Neural cell (in vitro differentiated cells): ENCODE results near the gene HSDL2. TPM values are rescaled to one million over a fixed set of nuclear protein-coding genes. Genes with fewer than 3 reads are reported as not detected.

Experiments used
- H2AFZ ChIP-seq: fragments of 200-600, 300-800 bp; sonication (generic), shearing (Covaris generic); 2 replicates; pipeline ENCODE4 v1.6.0; 2014; ENCODE audit warnings: low read depth, mild to moderate bottlenecking, antibody characterized with exemption, low read length, moderate library complexity
- H3F3A ChIP-seq: fragments of 200-600 bp; shearing (Covaris generic); 2 replicates; pipeline ENCODE4 v1.6.1; 2016; ENCODE audit warnings: mild to moderate bottlenecking, moderate library complexity, mixed read lengths, antibody characterized with exemption, low read length; ENCODE audit not compliant: insufficient read depth, poor library complexity, severe bottlenecking
- H3K27ac ChIP-seq: fragments of 200-600, 300-800 bp; sonication (generic), shearing (Covaris generic); 2 replicates; pipeline ENCODE4 v1.5.1; 2014; ENCODE audit warnings: mild to moderate bottlenecking, low read length, moderate library complexity
- H3K27me3 ChIP-seq: fragments of 300-800, 200-600 bp; sonication (generic), shearing (Covaris generic); 2 replicates; pipeline ENCODE4 v1.6.0; 2014; ENCODE audit warnings: mild to moderate bottlenecking, low read depth, low read length, moderate library complexity; ENCODE audit not compliant: insufficient read depth
- H3K36me3 ChIP-seq: fragments of 300-800, 200-600 bp; sonication (generic), shearing (Covaris generic); 2 replicates; pipeline ENCODE4 v1.5.1; 2014; ENCODE audit warnings: mild to moderate bottlenecking, antibody characterized with exemption, low read length, moderate library complexity; ENCODE audit not compliant: insufficient read depth
- H3K4me2 ChIP-seq: fragments of 300-800, 200-600 bp; sonication (generic), shearing (Covaris generic); 2 replicates; pipeline ENCODE4 v1.6.0; 2014; ENCODE audit warnings: mild to moderate bottlenecking, low read length
- H3K4me3 ChIP-seq: fragments of 300-800, 200-600 bp; sonication (generic), shearing (Covaris generic); 2 replicates; pipeline ENCODE4 v1.5.1; 2014; ENCODE audit warnings: mild to moderate bottlenecking, low read length, moderate library complexity
- H3K79me2 ChIP-seq: fragments of 200-600 bp; shearing (Covaris generic); replicated peaks from 2 replicates; pipeline ENCODE4 v1.6.0; 2014; ENCODE audit warnings: mild to moderate bottlenecking, low read length, moderate library complexity; ENCODE audit not compliant: insufficient read depth
- H3K9ac ChIP-seq: fragments of 300-800, 200-600 bp; sonication (generic), shearing (Covaris generic); 2 replicates; pipeline ENCODE4 v1.6.1; 2016; ENCODE audit warnings: mild to moderate bottlenecking, low read length, mixed read lengths
- H3K9me2 ChIP-seq: fragments of 200-600 bp; shearing (Covaris generic); 2 replicates; pipeline ENCODE4 v1.6.1; 2016; ENCODE audit warnings: mild to moderate bottlenecking, low read length, mixed read lengths; ENCODE audit not compliant: insufficient read depth
- H3K9me3 ChIP-seq: fragments of 200-600, 300-800 bp; sonication (generic), shearing (Covaris generic); 2 replicates; pipeline ENCODE4 v1.6.1; 2016; ENCODE audit warnings: mild to moderate bottlenecking, mixed run types, low read length, moderate library complexity, mixed read lengths
- H4K20me1 ChIP-seq: fragments of 200-600 bp; shearing (Covaris generic); 2 replicates; pipeline ENCODE4 v1.6.1; 2016; ENCODE audit warnings: mild to moderate bottlenecking, mixed run types; ENCODE audit not compliant: insufficient read depth
- EP300 ChIP-seq: fragments of 450-650 bp; conservative IDR thresholded peaks from 2 replicates; pipeline ENCODE4 v1.6.1; 2014; ENCODE audit warnings: antibody characterized with exemption, mild to moderate bottlenecking, moderate library complexity; ENCODE audit not compliant: poor library complexity, severe bottlenecking
- EZH2 ChIP-seq: fragments of 200-600, 300-800 bp; shearing (Covaris generic), sonication (generic); IDR thresholded peaks from 2 replicates; pipeline ENCODE4 v1.6.1; 2014; ENCODE audit warnings: antibody characterized with exemption, low read length, borderline replicate concordance, mild to moderate bottlenecking; ENCODE audit not compliant: insufficient read depth, poor library complexity, severe bottlenecking
- MXI1 ChIP-seq: fragments of 450-650 bp; conservative IDR thresholded peaks from 2 replicates; pipeline ENCODE4 v1.6.1; 2014; ENCODE audit warnings: antibody characterized with exemption, mild to moderate bottlenecking; ENCODE audit not compliant: poor library complexity, severe bottlenecking
- POLR2AphosphoS5 ChIP-seq: IDR thresholded peaks from 2 replicates; pipeline ENCODE4 v1.6.1; 2012
- RAD21 ChIP-seq: fragments of 450-650 bp; conservative IDR thresholded peaks from 2 replicates; pipeline ENCODE4 v1.6.1; 2014; ENCODE audit warnings: antibody characterized with exemption, mild to moderate bottlenecking, moderate library complexity
- SMC3 ChIP-seq: fragments of 450-650 bp; conservative IDR thresholded peaks from 2 replicates; pipeline ENCODE4 v1.6.1; 2014; ENCODE audit warnings: antibody characterized with exemption, mild to moderate bottlenecking, moderate library complexity; ENCODE audit not compliant: poor library complexity
- polyA plus RNA-seq: library from polyadenylated mRNA; depleted of rRNA; stranded (reverse); fragments of >200 nt; gene quantifications from 2 replicates; pipeline ENCODE4 v1.2.3, GENCODE V29; 2014
- TF ChIP-seq, protein P1 (sequence below): fragments of 450-650 bp; IDR thresholded peaks from 2 replicates; pipeline ENCODE4 v1.5.1; 2014; ENCODE audit warnings: antibody characterized with exemption, mild to moderate bottlenecking, moderate library complexity; ENCODE audit not compliant: poor library complexity, severe bottlenecking
- TF ChIP-seq, protein P2 (sequence below): IDR thresholded peaks from 2 replicates; pipeline ENCODE4 v1.6.1; 2012; ENCODE audit warnings: borderline replicate concordance

The HSDL2 gene
- polyA plus RNA-seq, 1 donor from 2014 or later = 9.0 TPM

DNA sequence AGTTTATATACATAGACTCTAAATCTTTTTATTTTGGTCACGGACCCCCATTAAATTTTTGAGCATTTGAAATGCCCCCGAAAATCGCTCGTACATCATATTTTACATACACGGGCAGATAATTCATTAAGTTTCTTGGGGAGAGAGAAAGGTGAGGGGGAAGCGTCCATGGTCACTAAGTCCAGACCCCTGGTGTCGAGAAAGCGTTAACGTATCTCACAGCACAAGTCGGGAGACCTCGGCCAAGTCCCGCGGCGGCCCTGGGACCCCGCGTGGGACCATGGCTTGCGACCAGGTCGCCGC, 47.3 kb upstream of the HSDL2 start:
- Histone ChIP-seq H3K27me3 (no peaks in the 10 kb centered on the region), H2AFZ (peak overlapping the region; percentile 60), H3K4me2 (peak overlapping the region; percentile 53), H3F3A (no peaks in the 10 kb centered on the region), H4K20me1 (no peaks in the 10 kb centered on the region), H3K9me3 (no peaks in the 10 kb centered on the region), H3K36me3 (peaks cover 3% of the 10 kb centered on the region), H3K9me2 (no peaks in the 10 kb centered on the region), H3K4me3 (peak overlapping the region; percentile 97), H3K27ac (peak overlapping the region; percentile 90), H3K79me2 (peaks cover 46% of the 10 kb centered on the region), H3K9ac (peak overlapping the region; percentile 88)
- TF ChIP-seq POLR2AphosphoS5 (no peak), EP300 (no peak)

DNA sequence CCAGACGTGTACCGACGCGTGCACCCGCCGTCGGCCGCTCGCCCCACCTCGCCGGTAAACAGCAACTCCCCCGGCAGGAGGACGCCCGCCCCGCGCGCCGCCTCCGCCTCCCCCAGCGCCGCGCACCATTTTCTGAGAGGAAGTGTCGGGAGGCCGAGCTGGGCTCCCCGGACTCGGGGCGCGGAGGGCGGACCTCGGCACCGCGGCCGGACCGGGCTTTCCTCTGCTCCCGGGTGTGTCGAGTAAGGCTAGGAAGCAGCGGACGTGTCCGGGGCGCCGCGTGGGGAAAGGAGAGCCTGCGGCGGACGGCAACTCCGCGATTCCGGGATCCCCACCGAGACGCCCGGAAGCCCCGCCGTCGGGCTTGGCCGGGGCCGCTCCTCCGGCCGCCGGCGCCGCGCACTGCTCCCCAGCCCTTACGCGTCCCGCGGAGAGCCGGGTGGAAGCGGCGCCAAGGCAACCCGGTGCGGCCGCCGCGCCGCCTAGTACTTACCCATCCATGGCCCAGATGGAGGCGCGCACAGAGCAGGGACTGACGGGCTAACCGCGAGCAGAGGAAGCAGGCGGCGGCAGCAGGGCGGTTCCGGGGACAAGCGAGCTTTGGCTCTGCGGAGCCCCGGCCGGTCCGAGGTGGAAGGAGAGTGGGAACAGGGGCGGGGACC, 46.8 kb upstream of the HSDL2 start, which contains the start of gene PTBP3:
Gene PTBP3 (minus strand): TSS at position 643 of the 662 bp plus-strand sequence. CDS start 35,754 bp downstream, outside the sequence.
- Histone ChIP-seq H4K20me1 (no peaks in the 10 kb centered on the region), H3K4me2 (peak within 1 kb of the TSS; percentile 53)

More for the DNA sequence above, 46.8 kb upstream of the HSDL2 start, which contains the start of gene PTBP3:
- H3K9ac ChIP-seq = peak within 1 kb of the TSS; percentile 88
- H2AFZ ChIP-seq = peak within 1 kb of the TSS; percentile 60
- H3F3A ChIP-seq = no peaks in the 10 kb centered on the region
- no peaks in the 10 kb centered on the region for H3K9me3 ChIP-seq
- H3K9me2 ChIP-seq = no peaks in the 10 kb centered on the region
- TF ChIP-seq RAD21 (no peak), POLR2AphosphoS5 (peak; percentile 82), SMC3 (peak; percentile 27), EZH2 (no peak), MXI1 (peak; percentile 69)
- TF ChIP-seq, protein P1, sequence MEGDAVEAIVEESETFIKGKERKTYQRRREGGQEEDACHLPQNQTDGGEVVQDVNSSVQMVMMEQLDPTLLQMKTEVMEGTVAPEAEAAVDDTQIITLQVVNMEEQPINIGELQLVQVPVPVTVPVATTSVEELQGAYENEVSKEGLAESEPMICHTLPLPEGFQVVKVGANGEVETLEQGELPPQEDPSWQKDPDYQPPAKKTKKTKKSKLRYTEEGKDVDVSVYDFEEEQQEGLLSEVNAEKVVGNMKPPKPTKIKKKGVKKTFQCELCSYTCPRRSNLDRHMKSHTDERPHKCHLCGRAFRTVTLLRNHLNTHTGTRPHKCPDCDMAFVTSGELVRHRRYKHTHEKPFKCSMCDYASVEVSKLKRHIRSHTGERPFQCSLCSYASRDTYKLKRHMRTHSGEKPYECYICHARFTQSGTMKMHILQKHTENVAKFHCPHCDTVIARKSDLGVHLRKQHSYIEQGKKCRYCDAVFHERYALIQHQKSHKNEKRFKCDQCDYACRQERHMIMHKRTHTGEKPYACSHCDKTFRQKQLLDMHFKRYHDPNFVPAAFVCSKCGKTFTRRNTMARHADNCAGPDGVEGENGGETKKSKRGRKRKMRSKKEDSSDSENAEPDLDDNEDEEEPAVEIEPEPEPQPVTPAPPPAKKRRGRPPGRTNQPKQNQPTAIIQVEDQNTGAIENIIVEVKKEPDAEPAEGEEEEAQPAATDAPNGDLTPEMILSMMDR = no peak
- TF ChIP-seq, protein P2, sequence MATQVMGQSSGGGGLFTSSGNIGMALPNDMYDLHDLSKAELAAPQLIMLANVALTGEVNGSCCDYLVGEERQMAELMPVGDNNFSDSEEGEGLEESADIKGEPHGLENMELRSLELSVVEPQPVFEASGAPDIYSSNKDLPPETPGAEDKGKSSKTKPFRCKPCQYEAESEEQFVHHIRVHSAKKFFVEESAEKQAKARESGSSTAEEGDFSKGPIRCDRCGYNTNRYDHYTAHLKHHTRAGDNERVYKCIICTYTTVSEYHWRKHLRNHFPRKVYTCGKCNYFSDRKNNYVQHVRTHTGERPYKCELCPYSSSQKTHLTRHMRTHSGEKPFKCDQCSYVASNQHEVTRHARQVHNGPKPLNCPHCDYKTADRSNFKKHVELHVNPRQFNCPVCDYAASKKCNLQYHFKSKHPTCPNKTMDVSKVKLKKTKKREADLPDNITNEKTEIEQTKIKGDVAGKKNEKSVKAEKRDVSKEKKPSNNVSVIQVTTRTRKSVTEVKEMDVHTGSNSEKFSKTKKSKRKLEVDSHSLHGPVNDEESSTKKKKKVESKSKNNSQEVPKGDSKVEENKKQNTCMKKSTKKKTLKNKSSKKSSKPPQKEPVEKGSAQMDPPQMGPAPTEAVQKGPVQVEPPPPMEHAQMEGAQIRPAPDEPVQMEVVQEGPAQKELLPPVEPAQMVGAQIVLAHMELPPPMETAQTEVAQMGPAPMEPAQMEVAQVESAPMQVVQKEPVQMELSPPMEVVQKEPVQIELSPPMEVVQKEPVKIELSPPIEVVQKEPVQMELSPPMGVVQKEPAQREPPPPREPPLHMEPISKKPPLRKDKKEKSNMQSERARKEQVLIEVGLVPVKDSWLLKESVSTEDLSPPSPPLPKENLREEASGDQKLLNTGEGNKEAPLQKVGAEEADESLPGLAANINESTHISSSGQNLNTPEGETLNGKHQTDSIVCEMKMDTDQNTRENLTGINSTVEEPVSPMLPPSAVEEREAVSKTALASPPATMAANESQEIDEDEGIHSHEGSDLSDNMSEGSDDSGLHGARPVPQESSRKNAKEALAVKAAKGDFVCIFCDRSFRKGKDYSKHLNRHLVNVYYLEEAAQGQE = peak; percentile 68
- H3K27me3 ChIP-seq = no peaks in the 10 kb centered on the region
- peaks cover 46% of the 10 kb centered on the region for H3K79me2 ChIP-seq
- peak within 1 kb of the TSS; percentile 97 for H3K4me3 ChIP-seq
- peaks cover 3% of the 10 kb centered on the region for H3K36me3 ChIP-seq
- H3K27ac ChIP-seq = peak within 1 kb of the TSS; percentile 90
